ENCODE measurements around the gene SUPT5H. TPM values are rescaled to one million over a fixed set of nuclear protein-coding genes. Genes with fewer than 3 reads are reported as not detected.
A peak's percentile ranks its signal among the peaks of the same experiment; 100 is the strongest.

Gene SUPT5H
- total RNA-seq, 1 donor, result 80.7 TPM

DNA sequence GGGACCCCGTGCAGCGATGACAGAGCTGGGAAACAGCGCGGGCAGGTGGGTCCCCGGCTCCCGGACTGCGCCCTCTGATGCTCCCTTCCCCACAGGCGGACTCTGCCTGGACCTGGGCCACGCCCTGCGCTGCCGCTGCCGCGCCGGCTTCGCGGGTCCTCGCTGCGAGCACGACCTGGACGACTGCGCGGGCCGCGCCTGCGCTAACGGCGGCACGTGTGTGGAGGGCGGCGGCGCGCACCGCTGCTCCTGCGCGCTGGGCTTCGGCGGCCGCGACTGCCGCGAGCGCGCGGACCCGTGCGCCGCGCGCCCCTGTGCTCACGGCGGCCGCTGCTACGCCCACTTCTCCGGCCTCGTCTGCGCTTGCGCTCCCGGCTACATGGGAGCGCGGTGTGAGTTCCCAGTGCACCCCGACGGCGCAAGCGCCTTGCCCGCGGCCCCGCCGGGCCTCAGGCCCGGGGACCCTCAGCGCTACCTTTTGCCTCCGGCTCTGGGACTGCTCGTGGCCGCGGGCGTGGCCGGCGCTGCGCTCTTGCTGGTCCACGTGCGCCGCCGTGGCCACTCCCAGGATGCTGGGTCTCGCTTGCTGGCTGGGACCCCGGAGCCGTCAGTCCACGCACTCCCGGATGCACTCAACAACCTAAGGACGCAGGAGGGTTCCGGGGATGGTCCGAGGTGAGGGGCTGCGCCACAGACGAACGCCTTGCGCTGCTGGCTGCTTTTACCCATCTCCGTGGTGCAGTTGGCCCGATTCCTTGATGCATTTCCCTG lies 61.7 kb downstream of the SUPT5H start:
- peak overlapping the region; percentile 58 for H3K4me3 ChIP-seq (ENCODE audit: low read depth, low read length)
- DNase-seq (ENCODE audit: low read depth), result peak; percentile 55
- TF ChIP-seq, protein P1, sequence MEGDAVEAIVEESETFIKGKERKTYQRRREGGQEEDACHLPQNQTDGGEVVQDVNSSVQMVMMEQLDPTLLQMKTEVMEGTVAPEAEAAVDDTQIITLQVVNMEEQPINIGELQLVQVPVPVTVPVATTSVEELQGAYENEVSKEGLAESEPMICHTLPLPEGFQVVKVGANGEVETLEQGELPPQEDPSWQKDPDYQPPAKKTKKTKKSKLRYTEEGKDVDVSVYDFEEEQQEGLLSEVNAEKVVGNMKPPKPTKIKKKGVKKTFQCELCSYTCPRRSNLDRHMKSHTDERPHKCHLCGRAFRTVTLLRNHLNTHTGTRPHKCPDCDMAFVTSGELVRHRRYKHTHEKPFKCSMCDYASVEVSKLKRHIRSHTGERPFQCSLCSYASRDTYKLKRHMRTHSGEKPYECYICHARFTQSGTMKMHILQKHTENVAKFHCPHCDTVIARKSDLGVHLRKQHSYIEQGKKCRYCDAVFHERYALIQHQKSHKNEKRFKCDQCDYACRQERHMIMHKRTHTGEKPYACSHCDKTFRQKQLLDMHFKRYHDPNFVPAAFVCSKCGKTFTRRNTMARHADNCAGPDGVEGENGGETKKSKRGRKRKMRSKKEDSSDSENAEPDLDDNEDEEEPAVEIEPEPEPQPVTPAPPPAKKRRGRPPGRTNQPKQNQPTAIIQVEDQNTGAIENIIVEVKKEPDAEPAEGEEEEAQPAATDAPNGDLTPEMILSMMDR (IDR thresholded peaks at IDR 0.05; ENCODE audit: insufficient read depth, low read depth, low read length), result no peak

DNA sequence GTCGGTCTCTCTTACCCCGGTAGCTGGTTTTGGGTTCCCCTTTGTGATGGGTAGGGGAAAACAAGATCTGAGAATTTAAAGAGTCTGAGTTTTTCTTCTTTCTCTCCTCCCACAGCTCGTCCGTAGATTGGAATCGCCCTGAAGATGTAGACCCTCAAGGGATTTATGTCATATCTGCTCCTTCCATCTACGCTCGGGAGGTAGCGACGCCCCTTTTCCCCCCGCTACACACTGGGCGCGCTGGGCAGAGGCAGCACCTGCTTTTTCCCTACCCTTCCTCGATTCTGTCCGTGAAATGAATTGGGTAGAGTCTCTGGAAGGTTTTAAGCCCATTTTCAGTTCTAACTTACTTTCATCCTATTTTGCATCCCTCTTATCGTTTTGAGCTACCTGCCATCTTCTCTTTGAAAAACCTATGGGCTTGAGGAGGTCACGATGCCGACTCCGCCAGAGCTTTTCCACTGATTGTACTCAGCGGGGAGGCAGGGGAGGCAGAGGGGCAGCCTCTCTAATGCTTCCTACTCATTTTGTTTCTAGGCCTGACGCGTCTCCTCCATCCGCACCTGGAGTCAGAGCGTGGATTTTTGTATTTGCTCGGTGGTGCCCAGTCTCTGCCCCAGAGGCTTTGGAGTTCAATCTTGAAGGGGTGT lies 62.5 kb downstream of the SUPT5H start:
- no peak for DNase-seq (ENCODE audit: low read depth)
- H3K4me3 ChIP-seq (ENCODE audit: low read depth, low read length), result peak overlapping the region; percentile 58
- TF ChIP-seq, protein P1 (IDR thresholded peaks at IDR 0.05; ENCODE audit: insufficient read depth, low read depth, low read length), result no peak

DNA sequence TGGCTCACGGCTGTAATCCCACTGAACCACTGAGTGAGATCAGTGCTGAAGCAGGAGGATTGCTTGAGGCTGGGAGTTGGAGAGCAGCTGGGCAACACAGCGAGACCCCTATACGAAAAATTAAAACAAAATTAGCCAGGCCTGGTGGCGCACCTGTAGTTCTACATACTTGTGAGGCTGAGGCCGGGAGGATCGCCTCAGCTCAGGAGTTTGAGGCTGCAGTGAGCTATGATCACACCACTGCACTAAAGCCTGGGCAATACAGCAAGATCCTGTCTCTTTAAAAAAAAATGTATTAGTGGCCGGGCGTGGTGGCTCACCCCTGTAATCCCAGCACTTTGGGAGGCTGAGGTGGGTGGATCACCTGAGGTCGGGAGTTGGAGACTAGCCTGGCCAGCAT lies 63.2 kb downstream of the SUPT5H start:
- TF ChIP-seq, protein P1 (IDR thresholded peaks at IDR 0.05; ENCODE audit: insufficient read depth, low read depth, low read length), result no peak
- DNase-seq (ENCODE audit: low read depth), result no peak

DNA sequence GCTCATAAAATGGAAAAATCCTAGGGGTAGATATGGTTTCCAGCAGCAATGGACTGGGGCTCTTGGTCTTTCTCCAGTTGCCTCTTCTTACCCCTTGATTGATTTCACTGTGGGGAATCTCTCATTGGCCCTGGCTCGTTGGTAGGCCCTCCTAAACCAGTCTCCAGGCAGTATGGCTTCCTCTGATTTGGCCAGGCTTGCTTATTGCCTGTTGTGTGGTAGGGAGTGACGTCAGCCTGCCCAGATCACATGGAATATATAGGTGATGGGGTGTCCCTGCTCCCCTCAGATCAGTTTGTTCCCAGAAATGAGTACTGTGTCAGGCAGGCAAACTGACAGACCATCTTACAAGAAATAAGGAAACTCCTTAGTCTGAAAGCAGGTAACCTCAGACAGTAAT lies 63.9 kb downstream of the SUPT5H start:
- TF ChIP-seq, protein P1 (IDR thresholded peaks at IDR 0.05; ENCODE audit: insufficient read depth, low read depth, low read length), result no peak
- no peak for DNase-seq (ENCODE audit: low read depth)
- no peak overlapping the region for H3K4me3 ChIP-seq (ENCODE audit: low read depth, low read length)

More for the DNA sequence above, 63.2 kb downstream of the SUPT5H start:
- H3K4me3 ChIP-seq (ENCODE audit: low read depth, low read length), result no peak overlapping the region

- H3K4me3 ChIP-seq (ENCODE audit: low read depth, low read length), result no peak overlapping the region
- DNase-seq (ENCODE audit: low read depth), result no peak
- TF ChIP-seq, protein P1 (IDR thresholded peaks at IDR 0.05; ENCODE audit: insufficient read depth, low read depth, low read length), result no peak
Observed at GRCh38 chr19:39512988-39513387, 67.6 kb downstream of the SUPT5H start.

- no peak for DNase-seq (ENCODE audit: low read depth)
- H3K4me3 ChIP-seq (ENCODE audit: low read depth, low read length), result peak within 1 kb of the TSS; percentile 6
- TF ChIP-seq, protein P1 (IDR thresholded peaks at IDR 0.05; ENCODE audit: insufficient read depth, low read depth, low read length), result no peak
Observed at GRCh38 chr19:39514840-39515550, 69.6 kb downstream of the SUPT5H start, which contains the start of gene SELENOV. Gene SELENOV, plus strand, starts transcription at chr19:39515139. Its CDS starts 74 bp downstream, at chr19:39515213.
